GM18519 (cell line): ENCODE results near the gene LDHB.
"Not testable (repeated sequence)": the region's sequence is repeated elsewhere in the genome, so short reads cannot be mapped to it uniquely, and the experiment has no call there.

Experiments
- ATAC-seq: cut with Tn5 transposase; IDR thresholded peaks from one replicate; pipeline ENCODE4 v1.9.1; 2021; ENCODE audit warnings: mild to moderate bottlenecking, moderate library complexity; ENCODE audit not compliant: unreplicated experiment, low FRiP score

Gene LDHB

DNA sequence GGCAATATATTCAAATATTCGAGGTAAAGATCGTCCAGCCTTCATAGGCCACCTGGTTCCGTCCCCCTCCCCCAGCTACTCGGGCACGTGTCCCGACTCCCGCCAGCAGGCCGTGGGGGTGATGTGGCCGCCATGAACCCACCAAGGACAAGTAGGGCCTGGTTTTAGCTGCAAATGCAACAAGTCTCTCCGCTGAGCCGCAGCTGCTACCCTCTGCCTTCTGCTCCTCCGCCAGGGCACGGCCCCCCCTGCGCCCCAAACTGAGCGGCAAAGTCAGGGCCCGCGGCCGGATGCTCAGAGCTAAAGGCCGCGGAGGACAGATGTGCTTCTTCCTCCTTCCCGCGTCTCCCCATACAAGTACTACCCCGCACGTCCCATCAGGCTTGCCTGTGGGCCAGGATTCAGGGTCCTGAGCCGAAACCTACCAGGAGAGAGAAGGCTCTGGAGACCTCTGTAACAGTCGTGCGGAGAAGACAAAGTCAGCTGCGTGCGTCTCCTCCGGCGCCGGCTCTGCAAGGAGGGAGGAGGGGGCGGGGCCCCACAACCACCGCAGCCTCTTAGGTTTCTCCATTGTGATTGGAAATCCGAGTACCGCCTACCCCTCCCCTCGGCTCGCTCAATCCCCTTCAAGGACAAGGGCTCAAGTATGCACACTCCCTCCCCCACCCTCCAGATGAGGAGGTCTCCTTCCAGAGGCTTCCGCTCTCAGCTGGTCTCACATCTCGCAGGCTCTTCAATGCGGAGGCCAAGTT, at the start of gene LDHB:
LDHB (minus strand) TSS at position 517 of the 752 bp plus-strand sequence. CDS start 3,171 bp downstream, outside the sequence.
- peak; percentile 93 for ATAC-seq

DNA sequence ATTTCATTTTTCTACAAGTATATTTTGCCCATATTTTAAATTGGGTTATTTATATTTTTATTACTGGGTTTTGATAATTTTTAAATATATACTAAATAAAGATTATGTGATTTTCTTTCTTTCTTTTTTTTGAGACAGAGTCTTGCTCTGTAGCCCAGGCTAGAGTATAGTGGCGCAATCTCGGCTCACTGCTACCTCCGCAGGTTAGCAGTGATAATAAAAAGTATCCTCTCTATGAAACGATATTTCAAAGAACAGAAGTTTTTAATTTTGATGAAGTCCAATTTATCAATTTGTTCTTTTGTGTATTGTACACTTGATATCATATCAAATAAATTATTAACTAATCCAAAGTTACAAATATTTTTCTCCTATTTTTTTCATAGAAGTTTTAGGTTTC, 47.2 kb upstream of the LDHB start:
- ATAC-seq = no peak

DNA sequence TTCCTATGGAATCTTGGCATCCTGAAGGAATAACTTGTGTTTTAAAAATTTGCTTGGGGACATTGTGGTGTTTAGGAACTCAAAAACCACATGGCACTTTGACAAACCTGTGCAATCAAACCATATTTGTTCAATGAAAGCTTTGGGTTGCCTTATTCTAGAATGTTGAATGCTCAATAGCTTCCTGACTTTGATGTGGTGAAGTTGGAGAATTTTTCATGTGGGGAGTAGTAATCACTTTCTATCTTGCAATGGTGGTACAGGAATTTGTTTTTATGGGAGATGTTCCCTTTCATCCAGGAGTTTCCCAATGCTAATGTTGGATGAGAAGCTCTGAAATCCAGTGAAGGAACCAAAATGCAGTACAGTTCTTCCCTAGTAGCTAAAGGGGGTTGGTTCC, 42.2 kb upstream of the LDHB start:
- no peak for ATAC-seq

DNA sequence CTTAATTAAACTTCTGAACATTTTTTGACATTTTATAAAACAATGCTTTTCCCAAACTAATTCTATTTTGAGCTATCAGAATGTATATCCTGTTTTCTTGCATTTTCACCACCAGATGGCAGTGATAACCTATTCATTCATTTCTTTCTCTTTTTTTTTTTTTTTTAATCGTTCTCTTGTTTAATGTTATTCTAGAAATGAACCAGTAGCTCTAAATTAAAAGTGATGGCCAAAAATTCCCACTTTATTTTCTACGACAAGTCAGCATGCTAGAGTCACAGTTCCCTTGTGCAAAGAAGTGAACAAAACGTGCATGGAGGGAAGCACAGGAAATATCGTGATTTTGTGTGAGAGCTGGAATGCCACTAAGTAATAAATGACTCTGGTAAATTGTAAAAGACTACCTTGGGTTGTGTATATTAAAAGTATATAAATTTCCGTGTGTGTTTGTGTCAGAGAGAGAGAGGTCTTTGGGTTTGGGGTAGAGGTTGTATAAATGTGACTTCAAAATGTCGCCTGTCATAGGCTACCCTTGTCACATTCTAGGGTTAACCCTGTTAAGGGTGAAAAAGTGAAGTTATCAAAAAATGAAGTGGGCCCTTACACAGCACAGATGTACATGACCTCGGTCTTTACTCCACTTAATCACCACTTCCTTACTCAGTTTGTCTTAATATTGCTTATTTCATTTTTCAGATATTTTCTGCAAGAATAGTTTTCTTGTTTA, 40.4 kb upstream of the LDHB start:
- no peak for ATAC-seq

DNA sequence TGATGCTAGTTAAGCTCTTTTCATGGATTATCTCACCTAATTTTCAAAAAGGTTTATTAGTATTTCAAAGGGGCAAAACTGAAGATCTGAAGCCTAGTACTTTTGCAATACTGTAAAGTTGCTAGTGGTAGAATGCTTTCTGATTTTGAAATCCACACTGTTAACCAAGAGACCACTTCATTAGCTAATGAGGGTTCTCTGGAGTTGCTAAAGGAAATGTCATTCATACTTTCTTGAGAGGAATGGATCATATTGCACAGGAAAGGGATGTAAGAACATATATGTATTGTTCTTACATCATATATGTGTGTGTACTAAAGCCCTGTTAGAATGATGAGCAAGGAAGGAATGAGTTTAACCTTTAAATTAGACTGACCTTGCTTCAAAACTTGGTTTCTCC, 39.0 kb upstream of the LDHB start:
- ATAC-seq = no peak

DNA sequence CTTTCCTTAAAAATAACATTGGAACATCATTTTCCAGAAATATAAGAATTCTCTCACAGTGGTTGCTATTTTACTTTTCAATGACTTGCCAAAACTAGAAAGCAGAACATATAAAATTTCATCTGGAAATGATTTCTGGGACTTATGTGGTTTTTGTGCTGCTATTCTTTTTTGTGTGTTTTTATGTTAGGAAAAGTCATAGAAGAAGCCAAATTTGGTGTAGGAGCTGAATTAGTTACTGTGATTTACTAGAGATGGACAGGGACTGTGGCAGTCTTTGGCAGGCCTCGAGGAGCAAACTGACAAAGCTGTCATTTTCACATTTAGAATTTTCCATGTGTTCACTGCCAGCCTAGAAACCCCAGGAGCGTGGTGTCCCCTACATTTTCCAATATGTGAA, 38.3 kb upstream of the LDHB start:
- ATAC-seq = no peak

DNA sequence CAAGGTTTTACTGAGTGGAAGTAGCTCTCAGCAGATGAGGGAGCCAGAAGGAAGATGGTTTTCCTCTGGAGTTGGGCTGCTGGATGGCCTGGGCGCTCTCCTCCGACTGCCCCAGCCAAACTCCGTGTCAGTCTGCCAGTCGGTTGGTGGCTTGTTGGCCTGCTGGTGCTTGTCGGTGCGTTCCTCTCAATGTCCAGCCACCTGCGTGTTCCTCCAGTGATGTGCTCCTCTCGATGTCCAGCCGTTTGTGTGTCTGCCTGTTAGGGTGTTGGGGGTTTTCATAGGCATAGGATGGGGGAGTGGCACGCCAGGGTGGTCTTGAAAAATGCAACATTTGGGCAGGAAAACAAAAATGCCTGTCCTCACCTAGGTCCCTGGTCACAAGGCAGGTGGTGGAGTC, 37.0 kb upstream of the LDHB start:
- ATAC-seq = no peak

DNA sequence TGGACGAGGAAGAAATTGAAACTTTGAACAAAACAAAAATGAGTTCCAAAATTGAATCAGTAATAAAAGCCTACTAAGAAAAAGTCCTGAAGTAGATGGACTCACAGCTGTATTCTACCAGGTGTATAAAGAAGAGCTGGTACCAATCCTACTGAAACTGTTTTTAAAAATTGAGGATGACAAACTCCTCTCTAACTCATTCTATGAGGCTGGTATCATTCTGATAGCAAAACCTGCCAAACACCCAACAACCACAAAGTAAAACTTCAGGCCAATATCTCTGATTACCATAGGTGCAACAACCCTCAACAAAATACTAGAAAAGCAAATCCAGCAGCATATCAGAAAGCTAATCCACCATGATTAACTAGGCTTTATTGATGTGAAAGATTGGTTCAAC, 33.9 kb upstream of the LDHB start:
- ATAC-seq = no peak

DNA sequence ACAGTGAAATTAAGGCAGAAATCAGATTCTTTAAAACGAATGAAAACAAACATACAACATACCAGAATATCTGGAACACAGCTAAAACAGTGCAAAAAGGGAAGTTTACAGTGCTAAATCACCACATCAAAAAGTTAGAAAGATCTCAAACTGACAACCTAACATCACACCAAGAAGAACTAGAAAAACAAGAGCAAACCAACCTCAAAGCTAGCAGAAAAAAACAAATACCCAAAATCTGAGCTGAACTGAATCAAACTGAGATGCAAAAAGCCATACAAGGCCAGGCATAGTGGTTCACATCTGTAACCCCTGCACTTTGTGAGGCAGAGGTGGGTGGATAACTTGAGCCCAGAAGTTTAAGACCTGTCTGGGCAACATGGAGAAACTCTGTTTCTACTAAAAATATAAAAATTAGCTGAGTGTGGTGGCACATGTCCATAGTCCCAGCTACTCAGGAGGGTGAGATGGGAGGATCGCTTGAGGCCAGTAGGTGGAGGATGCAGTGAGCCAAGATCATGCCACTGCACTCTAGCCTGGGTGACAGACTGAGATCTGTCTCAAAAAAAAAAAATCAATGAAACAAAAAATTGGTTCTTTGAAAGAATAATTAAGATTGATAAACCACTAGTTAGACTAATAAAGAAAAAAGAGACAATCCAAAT, 33.2 kb upstream of the LDHB start:
- no peak for ATAC-seq

DNA sequence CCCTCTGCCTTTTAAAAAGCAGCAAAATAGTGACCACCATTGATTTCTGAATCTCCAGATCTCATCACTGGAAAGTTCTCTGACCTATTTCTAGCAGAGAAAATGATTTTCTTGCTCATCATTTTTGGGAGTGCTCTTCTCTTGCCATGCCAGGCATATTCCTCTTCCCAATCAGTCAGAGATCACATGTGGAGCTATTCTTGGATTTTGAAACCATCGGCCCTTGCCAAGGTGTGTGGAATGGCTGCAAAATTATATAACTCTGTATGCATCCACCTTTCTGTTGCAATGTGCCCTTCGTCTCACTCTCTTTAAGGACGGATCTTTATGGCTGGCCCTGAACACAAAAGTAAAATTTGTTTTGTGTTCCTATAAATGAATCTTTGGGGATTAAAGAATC, 25.5 kb upstream of the LDHB start:
- ATAC-seq = no peak

DNA sequence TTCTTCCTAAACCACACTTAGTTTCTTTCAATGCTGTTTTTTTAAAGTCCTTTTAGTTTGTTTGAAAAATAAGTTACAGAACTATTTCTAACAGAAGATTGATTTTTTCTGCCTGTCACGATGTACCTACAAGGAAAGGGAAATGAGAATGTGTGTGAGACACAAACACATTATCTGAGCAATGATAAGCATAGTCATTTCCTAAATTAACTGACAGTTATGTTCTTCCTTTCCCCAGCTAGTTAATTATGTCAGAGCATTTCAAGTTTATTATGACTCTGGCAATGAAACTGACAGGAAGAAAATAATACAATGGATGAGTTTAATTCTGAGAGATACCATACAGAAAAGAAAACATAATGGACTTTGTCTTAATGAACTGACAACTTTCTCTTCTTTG, 21.3 kb upstream of the LDHB start:
- ATAC-seq = no peak

DNA sequence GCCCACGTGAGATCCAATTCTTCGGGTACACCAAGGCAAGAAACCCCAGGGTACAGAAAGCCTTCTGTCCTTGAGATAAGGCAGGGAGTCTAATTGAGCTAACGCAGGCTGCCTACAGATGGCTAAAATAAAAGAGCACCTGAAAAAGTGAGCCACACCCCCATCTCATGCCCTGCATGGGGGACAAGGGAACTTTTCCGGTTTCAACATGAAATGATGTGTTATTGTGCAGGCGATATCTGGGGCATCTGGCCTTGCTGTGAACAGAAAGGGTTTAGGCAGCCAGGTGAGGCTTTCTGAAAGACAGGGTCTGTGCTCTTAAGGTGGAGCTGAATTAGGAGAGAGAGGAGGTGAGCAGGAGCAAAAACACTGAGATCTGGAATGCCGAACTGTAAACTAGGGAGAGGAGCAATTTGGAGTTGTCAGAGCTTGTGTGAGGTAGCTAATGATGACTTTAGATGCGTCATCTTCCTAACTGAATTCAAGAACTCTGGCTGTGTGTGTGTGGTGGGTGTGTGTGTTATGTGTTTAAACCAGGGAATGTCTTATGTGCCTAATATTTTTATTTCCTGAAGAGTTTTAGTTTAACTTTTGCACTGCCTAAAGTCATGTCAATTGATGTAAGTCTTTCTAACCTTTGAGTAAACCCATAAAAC, 20.1 kb upstream of the LDHB start:
- ATAC-seq = no peak

DNA sequence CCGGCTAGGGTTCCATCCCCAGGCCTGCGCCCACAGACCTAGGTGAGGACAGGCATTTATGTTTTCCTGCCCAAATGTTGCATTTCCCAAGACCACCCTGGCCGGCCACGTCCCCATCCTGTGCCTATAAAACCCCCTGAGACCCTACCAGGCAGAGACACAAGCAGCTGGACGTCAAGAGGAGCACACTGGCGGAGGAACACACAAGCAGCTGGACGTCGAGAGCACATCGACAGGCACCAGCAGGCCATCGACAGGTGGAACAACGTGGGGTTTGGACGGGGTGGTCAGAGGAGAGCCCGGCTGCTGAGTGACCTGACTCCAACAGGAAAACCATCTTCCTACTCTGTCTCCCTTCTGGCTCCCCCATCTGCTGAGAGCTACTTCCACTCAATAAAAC, 19.6 kb upstream of the LDHB start:
- no peak for ATAC-seq

DNA sequence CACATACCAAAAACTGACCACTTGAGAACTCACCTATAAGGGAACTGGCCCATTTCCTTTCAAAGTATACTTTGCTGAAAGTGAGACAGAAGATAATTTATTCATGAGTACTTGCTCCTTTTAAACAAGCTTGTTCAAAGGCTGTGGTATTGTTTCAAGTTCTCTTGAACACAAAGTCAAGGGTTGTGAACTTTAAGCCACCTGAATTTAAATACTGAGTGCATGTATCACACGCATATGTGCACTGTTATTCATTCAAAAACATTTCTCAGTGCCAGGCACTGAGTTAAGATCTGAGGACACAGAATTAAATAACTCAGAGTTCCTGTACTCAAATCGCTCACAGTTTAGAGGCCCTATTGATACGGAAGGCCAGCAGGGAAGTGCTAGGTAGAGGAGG, 19.1 kb upstream of the LDHB start:
- no peak for ATAC-seq

DNA sequence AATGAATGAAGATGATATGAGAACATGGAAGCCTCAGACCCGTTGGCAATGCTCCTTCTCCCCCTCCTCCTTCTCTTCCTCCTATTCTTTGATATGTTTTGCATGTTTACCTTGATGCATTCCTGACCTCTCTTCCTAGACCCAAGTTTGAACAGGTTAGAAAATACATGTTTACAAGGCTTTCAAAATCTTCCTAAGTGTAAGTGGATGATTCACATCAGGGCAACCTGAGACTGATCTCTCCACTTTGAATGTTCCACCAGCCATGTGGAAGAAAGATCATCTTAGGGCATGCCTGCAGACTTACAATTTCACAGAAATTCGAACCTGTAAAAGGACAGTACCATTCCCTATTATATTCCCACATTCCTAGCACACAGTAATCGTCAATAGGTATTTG, 18.0 kb upstream of the LDHB start:
- ATAC-seq = no peak

DNA sequence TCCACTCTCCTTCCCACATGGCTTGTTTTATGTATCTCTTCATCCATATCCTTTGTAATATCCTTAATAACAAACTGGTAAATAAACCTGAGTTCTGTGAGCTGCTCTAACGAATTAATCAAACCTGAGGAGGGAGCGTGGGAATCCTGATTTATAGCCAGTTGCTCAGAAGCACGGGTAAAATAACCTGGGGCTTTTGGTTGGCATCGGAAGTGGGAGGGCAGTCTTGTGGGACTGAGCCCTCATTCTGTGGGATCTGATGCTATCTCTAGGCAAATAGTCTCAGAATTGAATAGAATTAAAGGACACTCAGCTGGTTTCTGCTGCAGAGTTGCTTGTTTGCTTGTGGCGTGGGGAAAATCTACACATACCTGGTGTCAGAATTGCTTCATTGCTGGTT, 17.5 kb upstream of the LDHB start:
- no peak for ATAC-seq

DNA sequence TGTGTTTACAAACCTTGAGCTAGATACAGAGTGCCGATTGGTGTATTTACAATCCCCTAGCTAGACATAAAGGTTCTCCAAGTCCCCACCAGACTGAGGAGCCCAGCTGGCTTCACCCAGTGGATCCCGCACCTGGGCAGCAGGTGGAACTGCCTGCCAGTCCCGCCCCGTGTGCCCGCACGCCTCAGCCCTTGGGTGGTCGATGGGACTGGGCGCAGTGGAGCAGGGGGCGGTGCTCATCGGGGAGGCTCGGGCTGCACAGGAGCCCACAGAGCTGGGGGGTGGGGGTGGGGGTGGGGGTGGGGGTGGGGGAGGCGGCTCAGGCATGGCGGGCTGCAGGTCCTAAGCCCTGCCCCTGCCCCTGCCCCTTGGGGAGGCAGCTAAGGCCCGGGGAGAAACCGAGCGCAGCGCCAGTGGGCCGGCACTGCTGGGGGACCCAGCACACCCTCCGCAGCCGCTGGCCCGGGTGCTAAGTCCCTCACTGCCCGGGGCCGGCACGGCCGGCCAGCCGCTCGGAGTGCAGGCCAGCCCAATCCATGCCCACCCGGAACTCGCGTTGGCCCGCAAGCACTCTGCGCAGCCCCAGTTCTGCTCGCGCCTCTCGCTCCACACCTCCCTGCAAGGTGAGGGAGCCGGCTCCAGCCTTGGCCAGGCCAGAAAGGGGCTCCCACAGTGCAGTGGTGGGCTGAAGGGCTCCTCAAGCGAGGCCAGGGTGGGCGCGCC, 16.3 kb upstream of the LDHB start:
- ATAC-seq = not testable (repeated sequence)

DNA sequence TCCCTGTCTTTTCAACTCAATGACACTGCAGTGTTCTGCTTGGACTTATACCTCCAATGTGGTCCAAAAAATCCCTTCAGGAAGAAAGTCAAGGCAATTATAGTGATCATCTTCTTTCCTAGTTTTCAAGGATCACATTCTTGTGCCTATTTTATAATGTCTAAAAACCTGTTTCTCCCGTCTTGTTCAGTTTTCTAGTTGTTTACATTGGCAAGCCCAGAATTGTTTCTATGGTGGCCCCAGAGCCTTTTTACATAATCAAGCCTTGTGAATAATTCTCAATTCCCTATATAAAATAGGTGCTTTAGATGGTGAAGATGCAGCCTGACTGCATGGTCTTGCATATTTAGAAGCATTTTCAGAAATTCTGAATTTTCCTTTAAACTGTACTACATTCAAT, 14.5 kb upstream of the LDHB start:
- ATAC-seq = no peak

DNA sequence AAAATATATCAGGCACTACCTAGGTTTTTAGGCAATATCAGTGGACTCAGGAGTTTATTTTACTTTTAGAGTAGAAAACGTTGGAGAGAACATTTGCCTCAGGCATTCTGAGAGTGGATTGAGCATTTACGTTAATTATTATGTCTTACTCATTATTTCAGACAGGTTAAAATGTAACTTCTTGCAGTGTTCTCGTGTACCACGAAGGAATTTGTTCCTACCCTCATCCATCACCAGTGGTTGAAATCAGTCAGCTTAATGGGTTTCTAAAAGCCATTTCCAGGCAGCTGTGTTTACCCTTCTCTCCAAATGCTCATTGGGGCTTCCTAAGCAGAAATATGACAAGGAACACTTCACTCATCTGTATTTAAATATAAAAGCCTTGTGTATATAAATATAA, 9.1 kb upstream of the LDHB start:
- ATAC-seq = no peak

DNA sequence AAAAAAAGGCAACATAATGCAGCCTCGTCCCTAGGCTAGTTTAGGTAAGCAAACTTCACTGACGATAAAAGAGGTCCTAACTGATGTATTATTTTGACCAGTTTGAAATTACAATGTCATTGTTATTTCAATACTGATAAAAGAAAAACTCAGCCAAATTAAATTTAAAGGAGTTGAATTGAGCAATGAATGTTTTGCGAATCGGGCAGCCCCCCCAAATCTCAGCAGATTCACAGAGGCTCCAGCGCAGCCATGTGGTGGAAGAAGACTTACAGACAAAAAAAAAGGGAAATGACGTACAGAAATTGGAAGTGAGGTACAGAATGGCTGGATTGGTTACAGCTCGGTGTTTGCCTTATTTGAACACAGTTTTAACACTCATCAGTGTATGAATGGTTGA, 8.2 kb upstream of the LDHB start:
- ATAC-seq = no peak
